ACC112 (cell line): ENCODE measurements around the gene SRRM5.

Experiments
- H2AFZ ChIP-seq: fragments of 200-600 bp; sonication (generic); one replicate; pipeline ENCODE4 v1.6.0; 2017; ENCODE audit warnings: antibody characterized with exemption, low read length; ENCODE audit not compliant: unreplicated experiment
- H3K27ac ChIP-seq: fragments of 200-600 bp; sonication (generic); 2 replicates; pipeline ENCODE4 v1.5.1; 2014; ENCODE audit warnings: low read depth, mild to moderate bottlenecking, antibody characterized with exemption, low read length, moderate library complexity
- H3K27me3 ChIP-seq: fragments of 200-600 bp; sonication (generic); 2 replicates; pipeline ENCODE4 v1.6.1; 2014; ENCODE audit warnings: mild to moderate bottlenecking, antibody characterized with exemption, low read length, moderate library complexity, mixed read lengths; ENCODE audit not compliant: insufficient read depth
- H3K36me3 ChIP-seq: fragments of 200-600 bp; sonication (generic); 2 replicates; pipeline ENCODE4 v1.6.1; 2016; ENCODE audit warnings: mild to moderate bottlenecking, antibody characterized with exemption, low read length, moderate library complexity, mixed read lengths; ENCODE audit not compliant: insufficient read depth
- H3K4me1 ChIP-seq: fragments of 200-600 bp; sonication (generic); one replicate; pipeline ENCODE4 v1.6.1; 2016; ENCODE audit warnings: low read length, mixed read lengths; ENCODE audit not compliant: insufficient read depth, unreplicated experiment, control insufficient read depth
- H3K4me3 ChIP-seq: fragments of 200-600 bp; sonication (generic); 2 replicates; pipeline ENCODE4 v1.5.1; 2014; ENCODE audit warnings: mild to moderate bottlenecking, low read depth, low read length
- H3K79me2 ChIP-seq: fragments of 200-600 bp; sonication (generic); one replicate; pipeline ENCODE4 v1.6.0; 2016; ENCODE audit warnings: low read length; ENCODE audit not compliant: control insufficient read depth, unreplicated experiment, insufficient read depth

SRRM5 gene

GRCh38 chr19:43611788-43612187, at the start of gene SRRM5:
SRRM5 (plus strand) TSS chr19:43612088; CDS start chr19:43612122, 34 bp downstream.
- H3K4me1 ChIP-seq: no peaks in the 10 kb centered on the region
- H3K79me2 ChIP-seq: peaks cover 7% of the 10 kb centered on the region
- no peak within 1 kb of the TSS for H3K4me3 ChIP-seq
- no peaks in the 10 kb centered on the region for H3K27me3 ChIP-seq
- no peak within 1 kb of the TSS for H2AFZ ChIP-seq
- no peak within 1 kb of the TSS for H3K27ac ChIP-seq
- H3K36me3 ChIP-seq: no peaks in the 10 kb centered on the region

GRCh38 chr19:43562226-43562697, 49.6 kb upstream of the SRRM5 start:
- H3K36me3 ChIP-seq: 0 out of 2 replicates have a peak, but pooled peaks cover 6% of the 10 kb centered on the region
- peaks cover 2% of the 10 kb centered on the region for H3K79me2 ChIP-seq
- no peaks in the 10 kb centered on the region for H3K27me3 ChIP-seq
- peaks cover 8% of the 10 kb centered on the region for H3K4me1 ChIP-seq
- peak overlapping the region; percentile 39; the same call in 1 of the 2 replicates for H3K27ac ChIP-seq
- H2AFZ ChIP-seq: no peak overlapping the region
- no peak overlapping the region for H3K4me3 ChIP-seq

- peaks cover 7% of the 10 kb centered on the region for H3K4me1 ChIP-seq
- H3K4me3 ChIP-seq: no peak overlapping the region
- H3K27ac ChIP-seq: peak overlapping the region; percentile 47
- no peaks in the 10 kb centered on the region for H3K27me3 ChIP-seq
- H2AFZ ChIP-seq: no peak overlapping the region
- peaks cover 2% of the 10 kb centered on the region for H3K79me2 ChIP-seq
- 0 out of 2 replicates have a peak, but pooled peaks cover 6% of the 10 kb centered on the region for H3K36me3 ChIP-seq
These were observed 49.1 kb upstream of the SRRM5 start for GRCh38 chr19:43562698-43563241.

- Histone ChIP-seq H2AFZ (no peak overlapping the region), H3K27me3 (no peaks in the 10 kb centered on the region), H3K79me2 (peaks cover 2% of the 10 kb centered on the region), H3K4me3 (no peak overlapping the region), H3K4me1 (peaks cover 5% of the 10 kb centered on the region), H3K27ac (peak overlapping the region; percentile 47; the same call in 1 of the 2 replicates), H3K36me3 (0 out of 2 replicates have a peak, but pooled peaks cover 6% of the 10 kb centered on the region)
These were observed 48.0 kb upstream of the SRRM5 start for GRCh38 chr19:43563816-43564457.

GRCh38 chr19:43564800-43565199, 47.1 kb upstream of the SRRM5 start:
- Histone ChIP-seq H3K27me3 (no peaks in the 10 kb centered on the region), H3K27ac (no peak overlapping the region), H3K4me1 (peaks cover 5% of the 10 kb centered on the region), H2AFZ (no peak overlapping the region), H3K4me3 (no peak overlapping the region), H3K36me3 (0 out of 2 replicates have a peak, but pooled peaks cover 6% of the 10 kb centered on the region), H3K79me2 (peaks cover 2% of the 10 kb centered on the region)

- H3K36me3 ChIP-seq: 0 out of 2 replicates have a peak, but pooled peaks cover 3% of the 10 kb centered on the region
- no peak overlapping the region for H3K4me3 ChIP-seq
- no peak overlapping the region for H3K27ac ChIP-seq
- H3K79me2 ChIP-seq: peaks cover 14% of the 10 kb centered on the region
- H3K27me3 ChIP-seq: no peaks in the 10 kb centered on the region
- H2AFZ ChIP-seq: no peak overlapping the region
- no peaks in the 10 kb centered on the region for H3K4me1 ChIP-seq
These were observed 42.2 kb upstream of the SRRM5 start for GRCh38 chr19:43569657-43570056.

GRCh38 chr19:43570174-43570791, 41.6 kb upstream of the SRRM5 start:
- H3K27ac ChIP-seq: no peak overlapping the region
- no peak overlapping the region for H3K4me3 ChIP-seq
- H3K27me3 ChIP-seq: no peaks in the 10 kb centered on the region
- H2AFZ ChIP-seq: no peak overlapping the region
- no peaks in the 10 kb centered on the region for H3K4me1 ChIP-seq
- H3K36me3 ChIP-seq: 0 out of 2 replicates have a peak, but pooled peaks cover 3% of the 10 kb centered on the region
- peaks cover 18% of the 10 kb centered on the region for H3K79me2 ChIP-seq

- Histone ChIP-seq H3K79me2 (peaks cover 18% of the 10 kb centered on the region), H3K36me3 (0 out of 2 replicates have a peak, but pooled peaks cover 3% of the 10 kb centered on the region), H3K4me3 (no peak overlapping the region), H3K27ac (no peak overlapping the region), H3K27me3 (no peaks in the 10 kb centered on the region), H2AFZ (no peak overlapping the region), H3K4me1 (peaks cover 3% of the 10 kb centered on the region)
These were observed 39.7 kb upstream of the SRRM5 start for GRCh38 chr19:43572171-43572588.

GRCh38 chr19:43574424-43575155, 37.3 kb upstream of the SRRM5 start:
- peak overlapping the region; percentile 98 for H2AFZ ChIP-seq
- H3K79me2 ChIP-seq: peaks cover 18% of the 10 kb centered on the region
- H3K27me3 ChIP-seq: no peaks in the 10 kb centered on the region
- H3K4me3 ChIP-seq: peak overlapping the region; percentile 100
- peak overlapping the region; percentile 79 for H3K27ac ChIP-seq
- H3K4me1 ChIP-seq: peaks cover 3% of the 10 kb centered on the region
- 0 out of 2 replicates have a peak, but pooled peaks cover 3% of the 10 kb centered on the region for H3K36me3 ChIP-seq
